ENCODE results near the gene CHID1. TPM values are rescaled to one million over a fixed set of nuclear protein-coding genes. Genes with fewer than 3 reads are reported as not detected.

The CHID1 gene
- total and polyA plus RNA-seq, 8 donors, result 35.4 to 121 (median 52.1) TPM

- no peak for DNase-seq
- H3K4me1 ChIP-seq, result peaks cover 16 to 37% (median 26%) of the 10 kb centered on the region in 4 donors
- TF ChIP-seq CTCF (IDR thresholded peaks at IDR 0.05) (no peak), POLR2A (IDR thresholded peaks at IDR 0.05) (no peak), EP300 (IDR thresholded peaks at IDR 0.05) (no peak), POLR2AphosphoS5 (IDR thresholded peaks at IDR 0.05) (no peak)
- 90 to 95% (median 93%) methylated on average over 18 to 27 of the region's 27 CpGs for WGBS, 5 donors
- peaks cover 0 to 4% (median 0%) of the 10 kb centered on the region in 4 donors for H3K36me3 ChIP-seq
- H3K27me3 ChIP-seq, result peaks cover 0 to 24% (median 19%) of the 10 kb centered on the region in 3 donors
- intact Hi-C loops (cut with DNase I; ENCODE audit: low total_unique reads), result no loop called here
- H3K4me3 ChIP-seq, result no peak overlapping the region
- no peaks in the 10 kb centered on the region for H3K9me3 ChIP-seq
- no peak overlapping the region for H3K27ac ChIP-seq
Measured at GRCh38 chr11:853682-854448, 56.7 kb downstream of the CHID1 start.

GRCh38 chr11:852762-853161, 57.8 kb downstream of the CHID1 start:
- TF ChIP-seq POLR2AphosphoS5 (IDR thresholded peaks at IDR 0.05), result no peak
- TF ChIP-seq POLR2A (IDR thresholded peaks at IDR 0.05), result no peak
- TF ChIP-seq EP300 (IDR thresholded peaks at IDR 0.05), result no peak
- TF ChIP-seq CTCF (IDR thresholded peaks at IDR 0.05), result no peak
- DNase-seq, result no peak
- 76 to 85% (median 83%) methylated on average over 13 to 15 of the region's 15 CpGs for WGBS, 5 donors
- intact Hi-C loops (cut with DNase I; ENCODE audit: low total_unique reads), result no loop called here
- Histone ChIP-seq H3K4me1 (peaks cover 26 to 40% (median 37%) of the 10 kb centered on the region in 4 donors), H3K9me3 (no peaks in the 10 kb centered on the region), H3K27ac (no peak overlapping the region), H3K4me3 (no peak overlapping the region), H3K27me3 (peaks cover 0 to 35% (median 25%) of the 10 kb centered on the region in 3 donors), H3K36me3 (peaks cover 0 to 4% (median 0%) of the 10 kb centered on the region in 4 donors)

- Histone ChIP-seq H3K27ac (no peak overlapping the region), H3K9me3 (no peaks in the 10 kb centered on the region), H3K4me1 (peaks cover 26 to 57% (median 48%) of the 10 kb centered on the region in 4 donors), H3K4me3 (no peak overlapping the region), H3K27me3 (peaks cover 0 to 42% (median 25%) of the 10 kb centered on the region in 3 donors), H3K36me3 (peaks cover 0 to 5% (median 2%) of the 10 kb centered on the region in 4 donors)
- WGBS, 5 donors, result 44 to 59% (median 46%) methylated on average over 18 to 28 of the region's 28 CpGs
- TF ChIP-seq POLR2AphosphoS5 (IDR thresholded peaks at IDR 0.05) (no peak), CTCF (IDR thresholded peaks at IDR 0.05) (no peak), POLR2A (IDR thresholded peaks at IDR 0.05) (no peak), EP300 (IDR thresholded peaks at IDR 0.05) (no peak)
- no peak for DNase-seq
- intact Hi-C loops (cut with DNase I; ENCODE audit: low total_unique reads), result no loop called here
Measured at GRCh38 chr11:850775-851763, 59.5 kb downstream of the CHID1 start.

Data from stomach (tissue), 9 donors.